NOMO-1 (cell line): ENCODE results near the gene STAT4.

Experiments
- DNase-seq, 2 experiments: peaks; one replicate each; lab custom pipeline; 2025; ENCODE audit not compliant: unreplicated experiment in 2 of 2; lab: John Stamatoyannopoulos, UW

Gene STAT4

GRCh38 chr2:191049728-191050639 is 100.8 kb downstream of the STAT4 start:
- peak in 1 of 2 experiments; percentile 27 for DNase-seq

GRCh38 chr2:191048073-191048472 is 102.7 kb downstream of the STAT4 start:
- DNase-seq: no peak

DNA sequence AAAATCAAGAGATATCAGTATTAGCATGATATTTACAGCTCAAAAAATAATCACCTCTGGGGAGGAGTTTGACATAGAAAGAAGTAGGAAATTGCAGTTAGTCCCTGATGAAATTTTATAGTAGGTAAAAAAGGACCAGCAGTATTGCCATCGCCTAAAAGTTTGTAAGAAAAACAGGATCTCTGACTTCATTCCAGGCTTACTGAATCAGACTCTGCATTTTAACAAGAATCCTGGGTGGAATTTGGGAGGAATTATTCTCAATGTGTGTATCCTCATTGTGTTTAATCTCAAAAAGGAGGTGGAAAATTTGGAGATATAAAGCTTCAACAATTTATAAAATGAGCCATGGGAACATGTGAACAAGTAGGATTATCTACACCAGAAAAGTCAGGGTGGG is 105.7 kb downstream of the STAT4 start:
- DNase-seq: no peak

GRCh38 chr2:191043438-191043837 is 107.4 kb downstream of the STAT4 start:
- DNase-seq: no peak

GRCh38 chr2:191041418-191042161 is 109.2 kb downstream of the STAT4 start:
- no peak for DNase-seq

DNA sequence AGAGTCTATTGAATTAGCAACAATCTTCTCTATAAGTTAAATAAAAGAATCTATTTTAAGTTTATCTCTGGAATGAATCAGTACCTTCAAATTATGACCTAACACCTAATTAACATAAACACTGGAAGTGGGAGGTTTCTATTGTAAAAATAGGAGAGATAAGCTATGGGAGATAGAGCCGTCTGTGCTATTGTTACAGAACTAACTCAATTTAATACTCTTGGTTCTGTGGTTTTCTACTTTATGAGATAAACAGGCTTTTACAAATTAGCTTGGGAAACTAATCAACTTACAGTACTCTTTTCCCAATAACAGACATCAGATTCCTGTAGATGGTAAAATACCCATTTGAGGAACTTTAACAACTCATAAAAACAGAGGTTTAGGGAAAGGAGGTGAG is 111.2 kb downstream of the STAT4 start:
- no peak for DNase-seq

- DNase-seq: no peak
These were observed 112.1 kb downstream of the STAT4 start for GRCh38 chr2:191038741-191039140.

- peak; percentile 37 to 66 for DNase-seq
These were observed 112.5 kb downstream of the STAT4 start for GRCh38 chr2:191038241-191038725.

- DNase-seq: no peak
These were observed 113.4 kb downstream of the STAT4 start for GRCh38 chr2:191037351-191037750.

- no peak for DNase-seq
These were observed 114.4 kb downstream of the STAT4 start for GRCh38 chr2:191036363-191036762.

GRCh38 chr2:191032588-191033429 is 118.0 kb downstream of the STAT4 start:
- peak; percentile 28 to 81 for DNase-seq

GRCh38 chr2:191031256-191031655 is 119.5 kb downstream of the STAT4 start:
- no peak for DNase-seq

DNA sequence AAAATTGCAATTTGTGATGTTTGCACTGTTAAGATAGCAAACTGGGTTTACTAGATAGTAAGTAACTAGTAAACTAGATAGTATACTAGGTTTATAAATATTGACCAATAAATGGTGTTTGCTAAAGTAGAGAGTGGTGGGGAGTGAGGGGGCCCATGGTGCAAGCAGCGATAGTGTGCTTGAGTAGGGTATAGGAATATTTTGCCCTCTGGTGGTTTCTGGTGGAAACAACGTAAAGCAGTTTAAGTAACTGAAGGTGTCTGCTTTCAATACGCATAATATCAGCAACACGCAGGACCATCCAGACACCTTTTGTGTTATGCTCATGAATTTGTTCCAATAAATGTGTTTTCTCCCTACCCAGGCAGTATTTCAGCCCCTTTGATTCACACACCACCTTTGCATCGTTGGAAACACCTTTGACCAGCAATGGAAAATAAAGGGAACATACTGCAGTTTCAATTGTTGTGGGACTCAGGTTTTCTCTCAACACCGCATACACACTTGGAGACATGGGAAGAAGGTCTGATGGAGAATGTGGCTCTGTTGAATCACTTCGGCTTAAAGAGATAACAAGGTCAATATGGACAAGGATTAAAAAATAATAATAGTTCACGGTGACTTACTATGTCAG is 120.2 kb downstream of the STAT4 start:
- DNase-seq: peak in 1 of 2 experiments; percentile 49

DNA sequence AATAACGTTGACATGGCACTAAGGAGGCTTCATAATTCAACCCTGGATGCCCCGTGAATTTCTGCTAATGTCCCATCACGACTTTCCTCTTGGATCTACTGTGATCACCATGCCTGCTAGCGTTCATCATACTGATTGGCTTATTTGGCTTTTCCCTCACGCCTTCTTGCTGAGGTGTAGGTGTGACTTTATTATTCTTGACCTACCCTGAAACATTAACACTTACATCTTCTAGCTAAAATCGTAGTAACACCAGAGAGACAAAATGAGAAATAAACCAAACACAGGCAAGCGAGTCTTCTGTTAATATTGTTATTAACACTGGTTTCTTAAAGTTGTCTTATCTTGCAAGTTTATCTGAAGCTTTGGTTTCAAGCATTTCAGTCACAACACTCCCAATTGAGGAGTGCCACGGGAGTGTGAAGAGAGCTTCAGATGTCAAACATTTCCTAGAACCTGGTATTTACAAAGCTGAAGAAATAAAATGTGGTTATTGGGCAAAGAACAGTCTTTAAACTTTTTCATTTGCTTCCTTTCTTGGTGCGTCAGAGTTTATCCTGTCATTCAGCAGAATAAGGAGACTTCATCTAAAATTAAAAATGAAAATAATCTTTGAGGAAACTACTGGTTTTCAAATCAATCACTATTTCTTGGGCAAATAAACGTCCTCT is 121.4 kb downstream of the STAT4 start:
- DNase-seq: peak in 1 of 2 experiments; percentile 33

DNA sequence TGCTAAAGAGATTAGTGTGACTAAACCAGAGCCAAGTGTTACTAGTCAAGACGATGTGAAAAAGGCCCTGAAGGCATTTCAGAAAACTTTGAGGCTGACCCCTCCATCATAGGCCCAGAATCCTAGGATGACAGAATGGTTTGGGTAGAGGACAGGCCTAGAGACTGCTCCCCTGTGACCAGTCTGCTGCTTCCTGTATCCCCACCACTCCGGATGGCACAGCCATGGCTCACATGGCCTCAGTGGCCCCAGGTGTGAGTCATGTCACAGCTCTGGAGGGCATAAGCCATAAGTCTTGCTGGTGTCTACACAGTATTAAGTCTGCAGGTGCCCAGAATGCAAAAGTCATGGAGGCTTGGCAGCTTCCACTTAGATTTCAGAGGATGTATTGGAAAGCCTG is 124.4 kb downstream of the STAT4 start:
- no peak for DNase-seq

DNA sequence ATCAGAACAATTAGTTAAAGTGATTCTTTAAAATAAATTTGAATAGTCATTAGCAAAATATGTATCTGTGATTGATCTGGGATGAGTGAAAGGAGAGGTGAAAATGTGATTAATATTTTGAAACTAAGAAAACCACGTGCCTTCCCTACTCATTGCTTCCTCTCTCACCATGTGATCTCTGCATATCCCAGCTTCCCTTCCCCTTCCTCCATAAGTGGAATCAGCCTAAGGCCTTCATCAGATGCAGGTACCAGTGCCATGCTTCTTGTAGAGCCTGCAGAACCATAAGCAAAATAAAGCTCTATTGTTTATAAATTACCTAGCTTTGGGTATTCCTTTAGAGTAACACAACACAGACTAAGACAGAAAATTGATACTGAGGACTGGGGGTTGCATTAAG is 125.7 kb downstream of the STAT4 start:
- no peak for DNase-seq

- DNase-seq: no peak
These were observed 127.5 kb downstream of the STAT4 start for GRCh38 chr2:191023235-191023679.

DNA sequence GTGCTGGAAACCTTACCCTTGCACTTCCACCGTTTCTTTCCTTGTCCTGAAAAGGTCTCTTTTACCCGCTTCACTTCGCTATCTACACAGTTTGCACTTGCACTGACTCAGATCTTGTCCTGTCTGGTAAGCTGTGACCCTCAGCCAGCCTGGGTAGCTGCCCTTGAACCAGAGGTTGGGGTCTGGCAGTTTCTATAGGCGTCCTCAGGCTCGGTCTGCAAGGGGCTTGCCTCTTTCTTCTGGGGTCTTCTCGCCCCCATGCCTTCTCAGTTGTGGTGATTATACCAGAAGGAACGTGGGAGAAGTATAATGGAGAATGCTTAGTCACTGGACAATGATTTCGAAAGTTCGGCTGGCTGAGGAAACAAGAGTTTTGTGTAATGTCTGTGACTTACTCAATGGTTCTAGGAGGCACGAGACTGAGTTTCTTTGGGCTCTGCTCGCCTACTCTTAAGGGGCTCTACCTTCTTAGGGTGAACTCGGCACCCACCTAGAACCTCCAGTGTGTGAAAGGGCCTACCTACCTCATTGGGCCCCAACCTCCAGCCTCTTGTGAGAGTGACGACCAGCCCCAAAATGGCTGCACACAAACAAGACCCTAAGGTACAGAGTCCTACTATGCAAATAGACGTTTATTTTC is 129.9 kb downstream of the STAT4 start:
- DNase-seq: peak; percentile 59 to 86

- peak; percentile 92 to 95 for DNase-seq
These were observed 130.5 kb downstream of the STAT4 start for GRCh38 chr2:191020221-191020741.
